WTC11 (cell line): Measurements from ENCODE around the gene ZWINT. TPM values are rescaled to one million over a fixed set of nuclear protein-coding genes. Genes with fewer than 3 reads are reported as not detected.

Source experiments
- ATAC-seq: fragments of 200-7000 bp; cut with Tn5 transposase; 2 replicates; pipeline ENCODE4 v1.10.0; 2021; ENCODE audit warnings: mild to moderate bottlenecking, moderate library complexity
- CTCF ChIA-PET: fragments of 300-600 bp; sonication (Branson Sonifier 250); formaldehyde crosslinking; loops from one replicate; lab custom pipeline; 2021; ENCODE audit warnings: antibody characterized with exemption; lab: Charles Lee
- POLR2A ChIA-PET: fragments of 350-600 bp; sonication (Branson Sonifier 250); formaldehyde crosslinking; loops from one replicate; lab custom pipeline; 2021; ENCODE audit warnings: antibody characterized with exemption; lab: Charles Lee
- DNase-seq: peaks from one replicate; pipeline ENCODE4 v3.0.0; 2021; ENCODE audit warnings: low spot score
- H3K27ac Mint-ChIP-seq: 2 replicates; pipeline ENCODE4 v1.8.0; 2021; ENCODE audit warnings: mixed read lengths
- H3K27me3 Mint-ChIP-seq: 2 replicates; pipeline ENCODE4 v1.8.0; 2021; ENCODE audit warnings: low read depth, mild to moderate bottlenecking, moderate library complexity, mixed read lengths
- H3K36me3 Mint-ChIP-seq: 2 replicates; pipeline ENCODE4 v1.8.0; 2021; ENCODE audit warnings: mixed read lengths
- H3K4me1 Mint-ChIP-seq: 2 replicates; pipeline ENCODE4 v1.8.0; 2022; ENCODE audit warnings: mixed read lengths
- H3K4me3 Mint-ChIP-seq: 2 replicates; pipeline ENCODE4 v1.8.0; 2021; ENCODE audit warnings: mild to moderate bottlenecking, moderate library complexity, mixed read lengths
- H3K9me3 Mint-ChIP-seq: 2 replicates; pipeline ENCODE4 v1.8.0; 2021; ENCODE audit warnings: mixed read lengths
- ATF6 ChIP-seq: sonication (generic); formaldehyde crosslinking; IDR thresholded peaks from 2 replicates; pipeline ENCODE4 v1.8.1; 2023; ENCODE audit warnings: mild to moderate bottlenecking, missing genetic modification reagents
- CDX4 ChIP-seq: fragments of 250-450 bp; sonication (Bioruptor Pico); IDR thresholded peaks from 2 replicates; pipeline ENCODE4 v1.9.0; 2021; ENCODE audit warnings: moderate library complexity, mild to moderate bottlenecking, inconsistent platforms, borderline replicate concordance
- CREB1 ChIP-seq: sonication (generic); formaldehyde crosslinking; IDR thresholded peaks from 2 replicates; pipeline ENCODE4 v1.8.0; 2023; ENCODE audit warnings: mild to moderate bottlenecking, missing genetic modification reagents
- E2F1 ChIP-seq: sonication (generic); formaldehyde crosslinking; IDR thresholded peaks from 2 replicates; pipeline ENCODE4 v1.8.0; 2022; ENCODE audit warnings: mild to moderate bottlenecking, missing genetic modification reagents
- FOXP1 ChIP-seq: sonication (generic); formaldehyde crosslinking; IDR thresholded peaks from 2 replicates; pipeline ENCODE4 v1.8.0; 2022; ENCODE audit warnings: missing genetic modification reagents, mild to moderate bottlenecking, moderate library complexity, borderline replicate concordance
- GRHL2 ChIP-seq: fragments of 250-450 bp; sonication (Bioruptor Pico); IDR thresholded peaks from 2 replicates; pipeline ENCODE4 v1.8.0; 2022; ENCODE audit warnings: mild to moderate bottlenecking, moderate library complexity; ENCODE audit not compliant: insufficient replicate concordance, severe bottlenecking
- GTF2I ChIP-seq: fragments of 250-450 bp; sonication (Bioruptor Pico); conservative IDR thresholded peaks from 2 replicates; pipeline ENCODE4 v1.4.0; 2021; ENCODE audit warnings: mild to moderate bottlenecking
- JAZF1 ChIP-seq: fragments of 250-450 bp; sonication (Bioruptor Pico); IDR thresholded peaks from 2 replicates; pipeline ENCODE4 v1.9.0; 2021; ENCODE audit warnings: moderate library complexity, mild to moderate bottlenecking, inconsistent platforms
- MYBL2 ChIP-seq: sonication (generic); formaldehyde crosslinking; IDR thresholded peaks from 2 replicates; pipeline ENCODE4 v1.8.1; 2023; ENCODE audit warnings: mild to moderate bottlenecking, moderate library complexity, missing genetic modification reagents
- RORB ChIP-seq: fragments of 250-450 bp; sonication (Bioruptor Pico); IDR thresholded peaks from 2 replicates; pipeline ENCODE4 v1.9.0; 2021; ENCODE audit warnings: mild to moderate bottlenecking
- SMAD3 ChIP-seq: sonication (generic); formaldehyde crosslinking; IDR thresholded peaks from 2 replicates; pipeline ENCODE4 v1.8.0; 2022; ENCODE audit warnings: missing genetic modification reagents, mild to moderate bottlenecking, borderline replicate concordance
- SOX15 ChIP-seq: fragments of 250-450 bp; sonication (Bioruptor Pico); IDR thresholded peaks from 2 replicates; pipeline ENCODE4 v1.9.0; 2021; ENCODE audit warnings: mild to moderate bottlenecking
- TCF7 ChIP-seq: sonication (generic); formaldehyde crosslinking; IDR thresholded peaks from 2 replicates; pipeline ENCODE4 v1.8.0; 2022; ENCODE audit warnings: mild to moderate bottlenecking, low read depth, missing genetic modification reagents, moderate library complexity
- TEAD1 ChIP-seq: sonication (generic); formaldehyde crosslinking; IDR thresholded peaks from 2 replicates; pipeline ENCODE4 v1.8.0; 2022; ENCODE audit warnings: mild to moderate bottlenecking, missing genetic modification reagents
- ZBTB43 ChIP-seq: sonication (generic); formaldehyde crosslinking; IDR thresholded peaks from 2 replicates; pipeline ENCODE4 v1.8.1; 2023; ENCODE audit warnings: mild to moderate bottlenecking, missing genetic modification reagents
- ZNF219 ChIP-seq: sonication (generic); formaldehyde crosslinking; IDR thresholded peaks from 2 replicates; pipeline ENCODE4 v1.8.0; 2023; ENCODE audit warnings: missing genetic modification reagents, mild to moderate bottlenecking, borderline replicate concordance
- ZNF416 ChIP-seq: fragments of 250-450 bp; sonication (Bioruptor Pico); IDR thresholded peaks from 2 replicates; pipeline ENCODE4 v1.9.0; 2021; ENCODE audit warnings: mild to moderate bottlenecking, inconsistent platforms
- ZSCAN18 ChIP-seq: fragments of 250-450 bp; sonication (Bioruptor Pico); IDR thresholded peaks from 2 replicates; pipeline ENCODE4 v2.1.2; 2022; ENCODE audit warnings: mild to moderate bottlenecking, moderate library complexity
- total RNA-seq: library from RNA; stranded (reverse); gene quantifications from 3 replicates; pipeline ENCODE4 v1.2.3, GENCODE V29; 2021

ZWINT gene
- total RNA-seq, 1 experiment from 2014 or later, result 67.8 TPM

- no peak for TF ChIP-seq ZNF219
These were observed 4.0 kb downstream of the ZWINT start (continued) for GRCh38 chr10:56357018-56357417.

GRCh38 chr10:56351909-56352630 is 9.0 kb downstream of the ZWINT start:
- Mint-ChIP-seq H3K9me3 (no peaks in the 10 kb centered on the region), H3K36me3 (peaks cover 12% of the 10 kb centered on the region), H3K4me3 (no peak overlapping the region), H3K4me1 (no peaks in the 10 kb centered on the region)
- ATAC-seq, result peak; percentile 78
- DNase-seq, result no peak
- POLR2A ChIA-PET, result interaction anchor here (1.0 kb wide), 1 partner anchor 9 kb away, joined by 4 read pairs; the partner anchor contains the start of gene ZWINT
- CTCF ChIA-PET, result interaction anchor here (1.7 kb wide), 1 partner anchor 9 kb away, joined by 7 read pairs; the partner anchor contains the start of gene ZWINT
- TF ChIP-seq RORB (CRISPR knock-in tag) (no peak), GRHL2 (CRISPR knock-in tag) (no peak), CREB1 (CRISPR knock-in tag) (no peak), ZNF416 (CRISPR knock-in tag) (no peak), ATF6 (CRISPR knock-in tag) (no peak), SMAD3 (CRISPR knock-in tag) (no peak), JAZF1 (no peak)
- TF ChIP-seq, all 79 proteins: peak for 0
- H3K27me3 Mint-ChIP-seq, result no peaks in the 10 kb centered on the region
- no peak overlapping the region for H3K27ac Mint-ChIP-seq

GRCh38 chr10:56349611-56350010 is 11.4 kb downstream of the ZWINT start:
- TF ChIP-seq CDX4 (CRISPR knock-in tag) (no peak), MYBL2 (CRISPR knock-in tag) (no peak), E2F1 (CRISPR knock-in tag) (no peak), TCF7 (CRISPR knock-in tag) (no peak), ZSCAN18 (CRISPR knock-in tag) (no peak), SOX15 (CRISPR knock-in tag) (no peak), GTF2I (no peak), FOXP1 (CRISPR knock-in tag) (no peak), CREB1 (CRISPR knock-in tag) (no peak), ZBTB43 (CRISPR knock-in tag) (no peak), TEAD1 (CRISPR knock-in tag) (no peak)
- no peaks in the 10 kb centered on the region for H3K27me3 Mint-ChIP-seq
- H3K4me3 Mint-ChIP-seq, result no peak overlapping the region
- ATAC-seq, result no peak
- CTCF ChIA-PET, result no interaction called here
- no peak overlapping the region for H3K27ac Mint-ChIP-seq
- peaks cover 6% of the 10 kb centered on the region for H3K36me3 Mint-ChIP-seq
- H3K4me1 Mint-ChIP-seq, result no peaks in the 10 kb centered on the region
- POLR2A ChIA-PET, result interaction anchor here (2.1 kb wide), 1 partner anchor 12 kb away, joined by 4 read pairs; the partner anchor contains the start of gene ZWINT
- H3K9me3 Mint-ChIP-seq, result no peaks in the 10 kb centered on the region
- no peak for DNase-seq
